ENCODE results near the gene TAS2R7.

GRCh38 chr12:10826258-10826657 is 23.8 kb upstream of the TAS2R7 start, which contains the start of gene TAS2R10:
- TF ChIP-seq LEF1 (IDR thresholded peaks at IDR 0.05; ENCODE audit: borderline replicate concordance) = no peak
- no peak for TF ChIP-seq L3MBTL2 (conservative IDR thresholded peaks at IDR 0.05)
- no peak for TF ChIP-seq HDGF (IDR thresholded peaks at IDR 0.05; ENCODE audit: borderline replicate concordance)
- no peak for TF ChIP-seq FOXK2 (IDR thresholded peaks at IDR 0.05)
- no peak for TF ChIP-seq FOXA1 (IDR thresholded peaks at IDR 0.05)
- no peak for TF ChIP-seq NFRKB (IDR thresholded peaks at IDR 0.05)
- no peak for TF ChIP-seq ZNF384 (IDR thresholded peaks at IDR 0.05)
- no peak for TF ChIP-seq FOXM1 (IDR thresholded peaks at IDR 0.05; ENCODE audit: borderline replicate concordance)
- TF ChIP-seq ARNT (IDR thresholded peaks at IDR 0.05) = no peak
- TF ChIP-seq BHLHE40 (IDR thresholded peaks at IDR 0.05; ENCODE audit: borderline replicate concordance) = no peak
- TF ChIP-seq SP1 (IDR thresholded peaks at IDR 0.05) = no peak
